ENCODE measurements around the gene UBASH3B.

- TF ChIP-seq CTCF (IDR thresholded peaks at IDR 0.05), result no peak
- no peak for TF ChIP-seq ZFX (IDR thresholded peaks at IDR 0.05; ENCODE audit: borderline replicate concordance)
These were observed 73.0 kb downstream of the UBASH3B start for GRCh38 chr11:122728561-122728960.
